Neutrophil (primary cell): Measurements from ENCODE around the gene TSC22D1.

Experiments
- H3K27ac ChIP-seq: fragments of 200-600 bp; sonication (generic); 2 replicates; pipeline ENCODE4 v1.5.1; 2016; ENCODE audit warnings: mild to moderate bottlenecking, moderate library complexity
- H3K27me3 ChIP-seq: fragments of 200-600 bp; sonication (generic); 2 replicates; pipeline ENCODE4 v1.6.0; 2016; ENCODE audit warnings: mild to moderate bottlenecking
- H3K36me3 ChIP-seq: fragments of 200-600 bp; sonication (generic); 2 replicates; pipeline ENCODE4 v1.5.1; 2017
- H3K4me1 ChIP-seq, 2 experiments: fragments of 200-600 bp in 1 of 2; sonication (generic) in 1 of 2; 1 replicate in 1 of 2; 2 replicates in 1 of 2; pipeline versions ENCODE4 v1.5.1 to v1.6.1; 2013 to 2016; ENCODE audit warnings: low read depth in 1 of 2, low read length in 1 of 2, mild to moderate bottlenecking in 1 of 2, moderate library complexity in 1 of 2; ENCODE audit not compliant: control insufficient read depth in 1 of 2, insufficient read depth in 1 of 2
- H3K4me3 ChIP-seq, 2 experiments: fragments of 200-600 bp in 1 of 2; sonication (generic) in 1 of 2; 1 replicate in 1 of 2; 2 replicates in 1 of 2; pipeline ENCODE4 v1.5.1; 2013 to 2016; ENCODE audit warnings: low read depth in 1 of 2, low read length in 1 of 2, mild to moderate bottlenecking in 1 of 2, moderate library complexity in 1 of 2
- H3K9me3 ChIP-seq: fragments of 200-600 bp; sonication (generic); 2 replicates; pipeline ENCODE4 v1.5.1; 2016
- CTCF ChIP-seq: fragments of 200-600 bp; sonication (generic); IDR thresholded peaks from 2 replicates; pipeline ENCODE4 v1.5.1; 2016; ENCODE audit warnings: antibody characterized with exemption

TSC22D1 gene

GRCh38 chr13:44396701-44397580, 179.2 kb downstream of the TSC22D1 start:
- Histone ChIP-seq H3K4me1 (no peaks in the 10 kb centered on the region), H3K36me3 (no peaks in the 10 kb centered on the region), H3K27ac (no peak overlapping the region), H3K4me3 (no peak overlapping the region), H3K9me3 (no peaks in the 10 kb centered on the region), H3K27me3 (peaks cover 6% of the 10 kb centered on the region)
- no peak for TF ChIP-seq CTCF

- Histone ChIP-seq H3K36me3 (no peaks in the 10 kb centered on the region), H3K4me3 (no peak overlapping the region), H3K9me3 (no peaks in the 10 kb centered on the region), H3K4me1 (no peaks in the 10 kb centered on the region), H3K27ac (no peak overlapping the region), H3K27me3 (peaks cover 6% of the 10 kb centered on the region)
- no peak for TF ChIP-seq CTCF
Measured at GRCh38 chr13:44395976-44396694, 180.0 kb downstream of the TSC22D1 start.

- no peak overlapping the region for H3K27ac ChIP-seq
- no peak for TF ChIP-seq CTCF
- H3K36me3 ChIP-seq, result no peaks in the 10 kb centered on the region
Measured at GRCh38 chr13:44394658-44395057, 181.5 kb downstream of the TSC22D1 start.

GRCh38 chr13:44393391-44393790, 182.7 kb downstream of the TSC22D1 start:
- H3K27ac ChIP-seq, result no peak overlapping the region
- no peaks in the 10 kb centered on the region for H3K9me3 ChIP-seq
- H3K36me3 ChIP-seq, result no peaks in the 10 kb centered on the region
- no peak overlapping the region for H3K4me3 ChIP-seq
- H3K4me1 ChIP-seq, result peaks cover 0 to 4% of the 10 kb centered on the region in 2 experiments
- TF ChIP-seq CTCF, result no peak
- peaks cover 6% of the 10 kb centered on the region for H3K27me3 ChIP-seq

More at GRCh38 chr13:44394658-44395057, 181.5 kb downstream of the TSC22D1 start:
- Histone ChIP-seq H3K4me1 (no peaks in the 10 kb centered on the region), H3K27me3 (peaks cover 6% of the 10 kb centered on the region), H3K4me3 (no peak overlapping the region), H3K9me3 (no peaks in the 10 kb centered on the region)

GRCh38 chr13:44389876-44390275, 186.3 kb downstream of the TSC22D1 start:
- H3K9me3 ChIP-seq, result no peaks in the 10 kb centered on the region
- peaks cover 0 to 4% of the 10 kb centered on the region in 2 experiments for H3K4me1 ChIP-seq
- H3K36me3 ChIP-seq, result no peaks in the 10 kb centered on the region
- TF ChIP-seq CTCF, result no peak
- H3K27ac ChIP-seq, result no peak overlapping the region
- H3K4me3 ChIP-seq, result no peak overlapping the region
- peaks cover 6% of the 10 kb centered on the region for H3K27me3 ChIP-seq
